Esophagus muscularis mucosa (tissue), 4 donors: Measurements from ENCODE around the gene GRID2. TPM values are rescaled to one million over a fixed set of nuclear protein-coding genes. Genes with fewer than 3 reads are reported as not detected.

Experiments
- DNase-seq: peaks from one replicate; pipeline ENCODE4 v3.0.0-alpha.2; 2017; ENCODE audit errors: extremely low spot score
- H3K27ac ChIP-seq, 4 donors: fragments of 200-600 bp; sonication (generic); replicated peaks in 1 of 4; 1 replicate in 3 of 4; 2 replicates in 1 of 4; pipeline ENCODE4 v1.5.1; 2016 to 2019; ENCODE audit warnings: mild to moderate bottlenecking in 1 of 4
- H3K27me3 ChIP-seq, 4 donors: fragments of 200-600 bp; sonication (generic); one replicate each; pipeline versions ENCODE4 v1.5.1 to v1.6.0; 2016 to 2019
- H3K36me3 ChIP-seq, 4 donors: fragments of 200-600 bp; sonication (generic); one replicate each; pipeline ENCODE4 v1.5.1; 2016 to 2019
- H3K4me1 ChIP-seq, 4 donors: fragments of 200-600 bp; sonication (generic); one replicate each; pipeline ENCODE4 v1.5.1; 2016 to 2019
- H3K4me3 ChIP-seq, 4 donors: fragments of 200-600 bp; sonication (generic); 1 replicate in 2 of 4; 2 replicates in 2 of 4; pipeline ENCODE4 v1.5.1; 2016 to 2019; ENCODE audit warnings: mild to moderate bottlenecking in 4 of 4, moderate library complexity in 1 of 4
- H3K9me3 ChIP-seq, 4 donors: fragments of 200-600 bp; sonication (generic); 1 replicate in 3 of 4; 2 replicates in 1 of 4; pipeline ENCODE4 v1.5.1; 2016 to 2019
- CTCF ChIP-seq, 3 experiments: fragments of 200-600 bp in 2 of 3; fragments of 450-650 bp in 1 of 3; sonication (generic) in 2 of 3; IDR thresholded peaks; one replicate each; pipeline ENCODE4 v1.5.1; 2017 to 2019; ENCODE audit warnings: antibody characterized with exemption in 3 of 3, mild to moderate bottlenecking in 2 of 3, moderate library complexity in 1 of 3
- EP300 ChIP-seq: sonication (generic); formaldehyde crosslinking; IDR thresholded peaks from one replicate; pipeline ENCODE4 v1.6.1; 2017; ENCODE audit warnings: antibody characterized with exemption
- POLR2A ChIP-seq: fragments of 450-650 bp; IDR thresholded peaks from one replicate; pipeline ENCODE4 v1.6.1; 2017; ENCODE audit warnings: antibody characterized with exemption, moderate library complexity, mild to moderate bottlenecking, low read depth
- POLR2AphosphoS5 ChIP-seq, 2 donors: sonication (generic); formaldehyde crosslinking; IDR thresholded peaks; one replicate each; pipeline ENCODE4 v1.6.1; 2017; ENCODE audit warnings: antibody characterized with exemption in 2 of 2
- WGBS: methylation state at CpG from one replicate; pipeline ENCODE4 v1.1.5; 2018; 5-methylcytosine and 5-hydroxymethylcytosine counted together
- intact Hi-C: fragments of 100-400 bp; cut with DNase I; formaldehyde crosslinking; loops from one replicate; pipeline ENCODE4 v1.15.1; 2023
- total RNA-seq, 4 donors: library from RNA; depleted of rRNA; stranded (reverse); fragments of >200 nt; gene quantifications; one replicate each; pipeline versions ENCODE4 v1.1.0 to v1.2.1, GENCODE V29; 2016

Gene GRID2
- total RNA-seq, 4 donors from 2014 or later: 0.06 to 0.17 TPM; not detected in 2

DNA sequence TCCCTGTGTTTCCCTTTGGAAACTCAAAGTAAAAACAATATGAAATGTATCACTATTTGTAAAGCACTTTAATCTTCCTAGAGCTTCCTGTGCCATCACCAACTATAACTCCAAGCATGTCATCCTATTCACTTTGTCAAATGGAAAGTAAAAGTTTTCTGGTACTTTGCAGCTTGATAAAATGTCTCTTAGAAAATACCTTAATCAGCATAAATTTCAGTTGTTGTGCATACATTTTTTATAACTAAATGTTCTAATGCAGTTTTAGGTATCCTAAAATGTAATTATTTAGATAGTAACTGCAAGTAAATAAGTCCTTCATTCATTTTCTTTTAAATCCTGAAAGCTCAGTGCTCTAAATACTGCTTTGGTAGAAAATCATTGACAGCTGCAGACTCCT is 558.7 kb downstream of the GRID2 start:
- no peaks in the 10 kb centered on the region for H3K9me3 ChIP-seq
- DNase-seq: no peak
- no peak overlapping the region for H3K27ac ChIP-seq
- no peaks in the 10 kb centered on the region for H3K4me1 ChIP-seq
- intact Hi-C loops: no loop called here
- H3K36me3 ChIP-seq: no peaks in the 10 kb centered on the region
- H3K4me3 ChIP-seq: no peak overlapping the region
- no peak for TF ChIP-seq POLR2AphosphoS5 (IDR thresholded peaks at IDR 0.05)
- TF ChIP-seq EP300: no peak
- no peaks in the 10 kb centered on the region for H3K27me3 ChIP-seq

GRCh38 chr4:92864096-92864495 is 560.3 kb downstream of the GRID2 start:
- Histone ChIP-seq H3K27ac (no peak overlapping the region), H3K9me3 (no peaks in the 10 kb centered on the region), H3K4me1 (no peaks in the 10 kb centered on the region), H3K4me3 (no peak overlapping the region), H3K27me3 (no peaks in the 10 kb centered on the region), H3K36me3 (no peaks in the 10 kb centered on the region)
- 44% methylated on average over 1 of the region's 1 CpG for WGBS
- intact Hi-C loops: no loop called here
- no peak for DNase-seq
- TF ChIP-seq POLR2A: no peak
- no peak for TF ChIP-seq CTCF (IDR thresholded peaks at IDR 0.05)
- TF ChIP-seq EP300: no peak
- no peak for TF ChIP-seq POLR2AphosphoS5 (IDR thresholded peaks at IDR 0.05)

DNA sequence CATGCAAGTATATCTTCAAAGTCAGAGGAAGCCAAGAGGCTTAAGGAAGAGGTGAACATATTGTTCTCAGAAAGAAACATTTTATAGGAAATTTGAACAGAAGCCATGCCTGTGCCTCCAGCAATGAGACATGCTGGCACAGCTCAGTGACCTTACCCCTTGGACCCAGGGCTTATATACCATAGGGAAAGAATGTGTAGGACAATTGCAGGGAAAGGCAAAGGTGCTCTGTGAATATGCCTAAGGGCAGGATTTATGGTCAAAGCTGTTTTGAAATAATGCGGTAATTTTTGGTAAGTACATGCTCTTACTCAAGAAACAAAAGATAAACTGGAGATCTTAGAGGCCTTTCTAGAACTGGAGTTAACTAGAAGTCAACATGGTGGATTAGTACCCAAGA is 568.8 kb downstream of the GRID2 start:
- TF ChIP-seq POLR2A (no peak), CTCF (IDR thresholded peaks at IDR 0.05) (no peak), POLR2AphosphoS5 (IDR thresholded peaks at IDR 0.05) (no peak), EP300 (no peak)
- intact Hi-C loops: no loop called here
- WGBS: 97% methylated on average over 1 of the region's 1 CpG
- no peaks in the 10 kb centered on the region for H3K27me3 ChIP-seq
- no peaks in the 10 kb centered on the region for H3K36me3 ChIP-seq
- no peak overlapping the region for H3K27ac ChIP-seq
- DNase-seq: no peak
- no peak overlapping the region for H3K4me3 ChIP-seq
- H3K9me3 ChIP-seq: no peaks in the 10 kb centered on the region
- H3K4me1 ChIP-seq: no peaks in the 10 kb centered on the region

DNA sequence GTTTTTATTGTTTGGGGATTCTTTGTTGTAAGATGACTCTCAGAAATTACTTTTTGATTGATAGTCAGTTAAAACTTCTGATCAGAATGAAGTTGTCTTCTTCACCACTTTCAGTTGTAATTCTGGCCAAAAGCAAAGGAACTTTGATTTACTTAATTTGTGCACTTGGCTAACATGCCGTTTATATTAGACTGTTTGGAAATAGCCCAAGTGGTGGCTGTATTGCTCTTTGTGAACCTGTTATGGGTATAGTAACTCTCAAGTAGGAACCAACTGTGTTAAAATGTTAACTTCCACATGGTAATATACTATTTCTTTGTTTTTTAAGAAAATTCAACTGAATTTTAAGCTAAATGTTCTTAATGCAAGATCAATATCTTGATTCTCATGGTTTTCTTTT is 581.9 kb downstream of the GRID2 start:
- WGBS: 41% methylated on average over 1 of the region's 1 CpG
- TF ChIP-seq POLR2AphosphoS5 (IDR thresholded peaks at IDR 0.05) (no peak), CTCF (IDR thresholded peaks at IDR 0.05) (no peak), POLR2A (no peak), EP300 (no peak)
- intact Hi-C loops: no loop called here

DNA sequence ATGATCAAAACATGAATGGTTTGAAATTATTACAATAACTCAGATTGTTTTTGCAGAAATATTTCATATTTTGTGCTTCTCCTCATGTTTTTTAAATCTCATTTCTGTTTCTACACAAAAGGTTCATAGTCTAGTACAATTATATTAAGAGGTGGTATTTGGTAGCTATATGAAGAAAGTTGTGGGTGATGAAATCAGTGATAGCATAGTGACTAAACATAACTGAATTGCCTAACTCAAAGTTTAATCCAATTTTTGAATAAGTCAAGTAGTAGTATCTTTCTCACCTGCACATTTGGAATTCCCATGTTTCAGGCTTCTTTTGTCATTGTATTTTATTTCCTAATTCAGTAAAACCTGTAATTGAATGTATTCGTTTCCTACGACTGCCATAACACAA is 648.7 kb downstream of the GRID2 start:
- no peak for DNase-seq
- TF ChIP-seq POLR2AphosphoS5 (IDR thresholded peaks at IDR 0.05) (no peak), CTCF (IDR thresholded peaks at IDR 0.05) (no peak), POLR2A (no peak), EP300 (no peak)
- Histone ChIP-seq H3K4me3 (no peak overlapping the region), H3K4me1 (no peaks in the 10 kb centered on the region), H3K27ac (no peak overlapping the region), H3K27me3 (no peaks in the 10 kb centered on the region), H3K36me3 (no peaks in the 10 kb centered on the region), H3K9me3 (no peaks in the 10 kb centered on the region)
- intact Hi-C loops: no loop called here
- 82% methylated on average over 2 of the region's 2 CpGs for WGBS

More for the DNA sequence above, 581.9 kb downstream of the GRID2 start:
- Histone ChIP-seq H3K27me3 (no peaks in the 10 kb centered on the region), H3K4me3 (no peak overlapping the region), H3K27ac (no peak overlapping the region), H3K36me3 (no peaks in the 10 kb centered on the region), H3K9me3 (no peaks in the 10 kb centered on the region), H3K4me1 (peaks cover 0 to 6% (median 0%) of the 10 kb centered on the region in 4 donors)
- no peak for DNase-seq
